GM18870 (cell line): ENCODE data around the gene STARD10.
"Not testable (repeated sequence)": the region's sequence is repeated elsewhere in the genome, so short reads cannot be mapped to it uniquely, and the experiment has no call there.

Experiments
- ATAC-seq: cut with Tn5 transposase; IDR thresholded peaks from one replicate; pipeline ENCODE4 v1.9.1; 2021; ENCODE audit warnings: moderate library complexity; ENCODE audit not compliant: unreplicated experiment

STARD10 gene

GRCh38 chr11:72826191-72826941 lies 32.5 kb upstream of the STARD10 start:
- ATAC-seq: no peak

GRCh38 chr11:72825661-72826060 lies 31.8 kb upstream of the STARD10 start:
- no peak for ATAC-seq

GRCh38 chr11:72824811-72825505 lies 31.1 kb upstream of the STARD10 start:
- ATAC-seq: no peak

GRCh38 chr11:72824020-72824419 lies 30.2 kb upstream of the STARD10 start:
- no peak for ATAC-seq

- no peak for ATAC-seq
These were observed 29.4 kb upstream of the STARD10 start for GRCh38 chr11:72823105-72823804.

GRCh38 chr11:72821920-72822799 lies 28.3 kb upstream of the STARD10 start:
- ATAC-seq: no peak

GRCh38 chr11:72821221-72821919 lies 27.5 kb upstream of the STARD10 start:
- no peak for ATAC-seq

- ATAC-seq: no peak
These were observed 26.7 kb upstream of the STARD10 start for GRCh38 chr11:72820439-72821139.

- ATAC-seq: no peak
These were observed 25.1 kb upstream of the STARD10 start for GRCh38 chr11:72818971-72819370.

- ATAC-seq: no peak
These were observed 24.1 kb upstream of the STARD10 start for GRCh38 chr11:72817966-72818365.

- no peak for ATAC-seq
These were observed 22.6 kb upstream of the STARD10 start for GRCh38 chr11:72816404-72816990.

- ATAC-seq: no peak
These were observed 21.3 kb upstream of the STARD10 start for GRCh38 chr11:72815110-72815618.

GRCh38 chr11:72814286-72815109 lies 20.7 kb upstream of the STARD10 start, which contains the start of gene ATG16L2:
TSS of gene ATG16L2 (plus strand) at chr11:72814411. CDS start at chr11:72814446, 35 bp downstream.
- peak; percentile 29 for ATAC-seq

- peak; percentile 34 for ATAC-seq
These were observed 20.0 kb upstream of the STARD10 start for GRCh38 chr11:72813740-72814285.

- no peak for ATAC-seq
These were observed 19.3 kb upstream of the STARD10 start for GRCh38 chr11:72812967-72813739.

GRCh38 chr11:72812604-72812966 lies 18.7 kb upstream of the STARD10 start:
- ATAC-seq: no peak

- ATAC-seq: not testable (repeated sequence)
These were observed 17.8 kb upstream of the STARD10 start for GRCh38 chr11:72811686-72812085.
